CD14-positive monocyte (primary cell): Measurements from ENCODE around the gene EZH1. TPM values are rescaled to one million over a fixed set of nuclear protein-coding genes. Genes with fewer than 3 reads are reported as not detected.

Source experiments
- DNase-seq, 3 donors: peaks; one replicate each; pipeline ENCODE4 v3.0.0-alpha.2; 2011 to 2022
- H2AFZ ChIP-seq: 2 replicates; pipeline ENCODE4 v1.6.0; 2012; ENCODE audit warnings: mild to moderate bottlenecking, low read depth, low read length, inconsistent platforms; ENCODE audit not compliant: insufficient read depth, poor library complexity, severe bottlenecking
- H3K27ac ChIP-seq, 2 donors: 1 replicate in 1 of 2; 2 replicates in 1 of 2; pipeline ENCODE4 v1.5.1; 2012 to 2013; ENCODE audit warnings: low read length in 2 of 2, control low read depth in 1 of 2, inconsistent platforms in 1 of 2, low read depth in 1 of 2, mild to moderate bottlenecking in 1 of 2
- H3K27me3 ChIP-seq, 2 donors: one replicate each; pipeline versions ENCODE4 v1.6.0 to v1.6.1; 2011 to 2013; ENCODE audit warnings: low read length in 2 of 2; ENCODE audit not compliant: control insufficient read depth in 2 of 2, insufficient read depth in 2 of 2
- H3K36me3 ChIP-seq, 2 donors: replicated peaks in 1 of 2; 1 replicate in 1 of 2; 2 replicates in 1 of 2; pipeline versions ENCODE4 v1.5.1 to v1.6.1; 2012 to 2013; ENCODE audit warnings: low read length in 2 of 2, control low read depth in 1 of 2, inconsistent platforms in 1 of 2, mild to moderate bottlenecking in 1 of 2; ENCODE audit not compliant: insufficient read depth in 2 of 2, control insufficient read depth in 1 of 2
- H3K4me1 ChIP-seq, 2 donors: 1 replicate in 1 of 2; 2 replicates in 1 of 2; pipeline versions ENCODE4 v1.5.1 to v1.6.1; 2012 to 2013; ENCODE audit warnings: low read length in 2 of 2, control low read depth in 1 of 2, inconsistent platforms in 1 of 2, mild to moderate bottlenecking in 1 of 2, moderate library complexity in 1 of 2; ENCODE audit not compliant: insufficient read depth in 2 of 2, control insufficient read depth in 1 of 2
- H3K4me2 ChIP-seq: replicated peaks from 2 replicates; pipeline ENCODE3; 2012; ENCODE audit warnings: low read length, moderate library complexity, mild to moderate bottlenecking; ENCODE audit not compliant: poor library complexity, severe bottlenecking; ENCODE audit errors: extremely low read depth
- H3K4me3 ChIP-seq, 3 experiments: fragments of 200-600 bp in 1 of 3; sonication (generic) in 1 of 3; replicated peaks in 1 of 3; 1 replicate in 2 of 3; 2 replicates in 1 of 3; pipeline ENCODE4 v1.5.1; 2011 to 2013; ENCODE audit warnings: low read length in 3 of 3, mild to moderate bottlenecking in 3 of 3, control low read depth in 2 of 3, low read depth in 2 of 3, inconsistent platforms in 1 of 3, moderate library complexity in 1 of 3
- H3K79me2 ChIP-seq: 2 replicates; pipeline ENCODE4 v1.6.0; 2012; ENCODE audit warnings: mild to moderate bottlenecking, control low read depth, inconsistent platforms, low read length, moderate library complexity; ENCODE audit not compliant: insufficient read depth
- H3K9ac ChIP-seq: 2 replicates; pipeline ENCODE4 v1.6.0; 2017; ENCODE audit warnings: low read length, mild to moderate bottlenecking; ENCODE audit not compliant: insufficient read depth, poor library complexity, severe bottlenecking
- H3K9me3 ChIP-seq, 2 donors: replicated peaks in 1 of 2; 1 replicate in 1 of 2; 2 replicates in 1 of 2; pipeline versions ENCODE4 v1.5.1 to v1.6.1; 2012 to 2013; ENCODE audit warnings: low read length in 2 of 2, control low read depth in 1 of 2; ENCODE audit not compliant: control insufficient read depth in 1 of 2, insufficient read depth in 1 of 2
- H4K20me1 ChIP-seq: 2 replicates; pipeline ENCODE4 v1.6.0; 2012; ENCODE audit warnings: mild to moderate bottlenecking, low read length, control low read depth, moderate library complexity; ENCODE audit not compliant: insufficient read depth
- H3K27ac Mint-ChIP-seq, 7 donors: one replicate each; pipeline ENCODE4 v1.8.0; 2020; ENCODE audit warnings: mild to moderate bottlenecking in 7 of 7, mixed read lengths in 7 of 7, moderate library complexity in 6 of 7, inconsistent platforms in 2 of 7
- H3K27me3 Mint-ChIP-seq, 3 donors: one replicate each; pipeline ENCODE4 v1.8.0; 2021 to 2022; ENCODE audit warnings: low read depth in 3 of 3, mild to moderate bottlenecking in 3 of 3, mixed read lengths in 3 of 3, moderate library complexity in 3 of 3, inconsistent platforms in 1 of 3
- H3K36me3 Mint-ChIP-seq, 2 donors: one replicate each; pipeline ENCODE4 v1.8.0; 2020; ENCODE audit warnings: mixed read lengths in 2 of 2, inconsistent platforms in 1 of 2, mild to moderate bottlenecking in 1 of 2
- H3K4me1 Mint-ChIP-seq: one replicate; pipeline ENCODE4 v1.8.0; 2020; ENCODE audit warnings: mild to moderate bottlenecking, mixed read lengths
- H3K4me3 Mint-ChIP-seq, 2 donors: one replicate each; pipeline ENCODE4 v1.8.0; 2020; ENCODE audit warnings: mild to moderate bottlenecking in 2 of 2, mixed read lengths in 2 of 2, moderate library complexity in 1 of 2
- H3K9me3 Mint-ChIP-seq, 7 donors: one replicate each; pipeline ENCODE4 v1.8.0; 2020 to 2022; ENCODE audit warnings: mixed read lengths in 7 of 7, mild to moderate bottlenecking in 6 of 7, moderate library complexity in 6 of 7, inconsistent platforms in 2 of 7
- WGBS: methylation state at CpG from one replicate; pipeline ENCODE4 v1.1.5; 2013; ENCODE audit warnings: missing lambda C conversion rate; ENCODE audit not compliant: insufficient coverage; 5-methylcytosine and 5-hydroxymethylcytosine counted together
- intact Hi-C, 2 donors: fragments of 100-400 bp; cut with micrococcal nuclease; formaldehyde crosslinking; loops; one replicate each; pipeline versions ENCODE4 v1.15.0 to v1.15.1; 2023
- polyA plus RNA-seq, 3 donors: library from polyadenylated mRNA; depleted of rRNA in 1 of 3; unstranded in 2 of 3; stranded (reverse) in 1 of 3; fragments of 300-500 nt in 2 of 3; fragments of >200 nt in 1 of 3; fragmentation: Illumina TruSeq in 2 of 3; gene quantifications; 1 replicate in 2 of 3; 2 replicates in 1 of 3; pipeline ENCODE4 v1.2.3, GENCODE V29; 2012 to 2021
- TF ChIP-seq, protein P1 (sequence below): fragments of 200-600 bp; IDR thresholded peaks from one replicate; pipeline ENCODE4 v1.8.0; 2022; ENCODE audit warnings: antibody characterized with exemption, mild to moderate bottlenecking

Gene EZH1
- polyA plus RNA-seq, 3 donors = 12.3 to 169 (median 17.8) TPM

DNA sequence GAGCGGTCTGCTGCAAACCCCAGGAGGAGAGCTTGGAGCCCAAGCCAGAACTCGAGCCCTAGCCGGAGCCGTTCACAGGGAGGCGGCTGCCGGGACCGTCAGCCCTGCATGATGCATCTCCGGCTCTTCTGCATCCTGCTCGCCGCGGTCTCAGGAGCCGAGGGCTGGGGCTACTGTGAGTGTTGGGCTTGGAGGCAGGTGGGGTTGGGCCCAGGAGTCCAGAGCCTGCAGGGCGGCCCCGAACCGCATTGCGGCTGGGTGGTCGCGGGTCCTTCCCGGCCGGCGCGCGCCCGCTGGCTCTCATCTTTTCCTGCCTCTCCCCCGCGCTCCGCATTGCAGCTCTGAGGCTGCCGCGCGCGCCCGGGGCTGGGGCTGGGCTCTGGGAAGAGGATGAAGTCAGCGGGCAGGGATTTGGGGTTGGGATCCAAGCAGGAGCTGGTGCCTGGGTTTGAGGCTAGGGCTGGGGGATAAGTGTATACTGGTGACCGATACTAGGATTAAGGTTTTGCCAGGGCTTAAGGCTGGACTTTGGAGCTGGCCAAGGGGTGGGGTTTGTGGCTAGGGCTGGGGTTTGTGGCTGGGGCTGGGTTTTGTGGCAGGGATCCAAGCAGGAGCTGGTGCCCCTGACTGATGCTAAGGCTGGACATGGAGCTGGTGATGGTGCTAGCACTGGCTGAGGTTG, 62.0 kb downstream of the EZH1 start:
- no peak overlapping the region for H3K27ac ChIP-seq
- peaks cover 26 to 34% of the 10 kb centered on the region in 2 donors for H3K27me3 ChIP-seq
- peak overlapping the region; percentile 45 for H3K4me2 ChIP-seq
- Mint-ChIP-seq H3K4me1 (peaks cover 47% of the 10 kb centered on the region), H3K27me3 (peaks cover 39 to 62% (median 48%) of the 10 kb centered on the region in 3 donors), H3K36me3 (peaks cover 8 to 10% of the 10 kb centered on the region in 2 donors), H3K9me3 (peaks cover 6 to 31% (median 17%) of the 10 kb centered on the region in 7 donors), H3K4me3 (peak overlapping the region; percentile 60 to 84), H3K27ac (peak overlapping the region in 2 of 7 donors; percentile 37 to 66)
- TF ChIP-seq, protein P1, sequence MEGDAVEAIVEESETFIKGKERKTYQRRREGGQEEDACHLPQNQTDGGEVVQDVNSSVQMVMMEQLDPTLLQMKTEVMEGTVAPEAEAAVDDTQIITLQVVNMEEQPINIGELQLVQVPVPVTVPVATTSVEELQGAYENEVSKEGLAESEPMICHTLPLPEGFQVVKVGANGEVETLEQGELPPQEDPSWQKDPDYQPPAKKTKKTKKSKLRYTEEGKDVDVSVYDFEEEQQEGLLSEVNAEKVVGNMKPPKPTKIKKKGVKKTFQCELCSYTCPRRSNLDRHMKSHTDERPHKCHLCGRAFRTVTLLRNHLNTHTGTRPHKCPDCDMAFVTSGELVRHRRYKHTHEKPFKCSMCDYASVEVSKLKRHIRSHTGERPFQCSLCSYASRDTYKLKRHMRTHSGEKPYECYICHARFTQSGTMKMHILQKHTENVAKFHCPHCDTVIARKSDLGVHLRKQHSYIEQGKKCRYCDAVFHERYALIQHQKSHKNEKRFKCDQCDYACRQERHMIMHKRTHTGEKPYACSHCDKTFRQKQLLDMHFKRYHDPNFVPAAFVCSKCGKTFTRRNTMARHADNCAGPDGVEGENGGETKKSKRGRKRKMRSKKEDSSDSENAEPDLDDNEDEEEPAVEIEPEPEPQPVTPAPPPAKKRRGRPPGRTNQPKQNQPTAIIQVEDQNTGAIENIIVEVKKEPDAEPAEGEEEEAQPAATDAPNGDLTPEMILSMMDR = no peak
- no peak overlapping the region for H3K9ac ChIP-seq
- WGBS = 2% methylated on average over 32 of the region's 34 CpGs
- peaks cover 42 to 52% of the 10 kb centered on the region in 2 donors for H3K4me1 ChIP-seq
- peak in 1 of 3 donors; percentile 22 for DNase-seq
- no peak overlapping the region for H2AFZ ChIP-seq
- peaks cover 6 to 14% of the 10 kb centered on the region in 2 donors for H3K9me3 ChIP-seq
- H3K4me3 ChIP-seq = peak overlapping the region in 1 of 3 experiments; percentile 42
- H3K79me2 ChIP-seq = no peaks in the 10 kb centered on the region
- H4K20me1 ChIP-seq = no peaks in the 10 kb centered on the region
- H3K36me3 ChIP-seq = no peaks in the 10 kb centered on the region
- intact Hi-C loops = loop anchor here in 1 of 2 donors (5.0 kb wide), 1 partner anchor 106 kb away; the partner anchor contains the start of gene PSMC3IP

DNA sequence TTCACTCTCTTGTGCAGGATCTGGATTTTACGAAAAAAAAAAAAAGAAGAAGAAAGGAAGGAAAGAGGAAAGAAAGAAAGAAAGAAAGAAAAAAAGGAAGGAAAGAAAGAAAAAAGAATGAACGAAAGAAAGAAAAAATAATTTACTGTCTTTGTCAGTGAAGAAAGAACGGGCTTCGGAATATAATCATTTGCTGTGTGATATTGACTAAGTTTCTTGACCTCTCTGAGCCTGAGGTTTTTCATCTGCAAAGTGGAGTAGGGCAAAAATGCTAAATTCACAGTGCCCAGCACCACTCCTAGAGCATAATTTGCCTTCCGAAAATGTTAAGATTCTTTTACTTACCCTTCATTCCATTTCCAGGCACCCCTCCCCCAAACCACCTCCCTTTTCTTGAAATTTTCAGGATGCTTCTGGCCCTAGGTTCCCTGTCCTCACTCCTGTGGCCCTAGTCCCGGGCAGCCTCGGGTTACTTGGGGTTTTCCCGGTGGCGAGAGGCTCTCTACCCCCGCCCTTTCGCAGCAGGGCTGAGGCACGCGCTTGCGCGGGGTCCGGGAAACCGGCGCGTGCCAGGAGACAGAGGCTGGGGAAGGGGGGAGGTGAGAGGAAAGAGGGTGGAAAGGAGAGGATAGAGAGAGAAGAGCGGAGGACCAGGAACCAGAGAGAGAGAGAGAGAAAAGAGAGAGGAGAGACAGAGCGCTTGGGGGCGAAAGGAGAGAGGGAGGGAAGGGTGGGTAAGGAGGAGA, 62.7 kb downstream of the EZH1 start, which contains the start of gene CNTNAP1:
CNTNAP1 (plus strand) TSS at position 556 of the 746 bp plus-strand sequence. CDS start 299 bp downstream, outside the sequence.
- H3K36me3 Mint-ChIP-seq = peaks cover 8 to 10% of the 10 kb centered on the region in 2 donors
- Histone ChIP-seq H3K27me3 (peaks cover 26 to 34% of the 10 kb centered on the region in 2 donors), H4K20me1 (no peaks in the 10 kb centered on the region), H3K27ac (no peak within 1 kb of the TSS), H3K36me3 (no peaks in the 10 kb centered on the region), H3K9ac (no peak within 1 kb of the TSS), H3K9me3 (peaks cover 6 to 14% of the 10 kb centered on the region in 2 donors), H3K79me2 (no peaks in the 10 kb centered on the region), H3K4me2 (peak within 1 kb of the TSS; percentile 45), H3K4me1 (peaks cover 49 to 59% of the 10 kb centered on the region in 2 donors), H2AFZ (peak within 1 kb of the TSS; percentile 59), H3K4me3 (peak within 1 kb of the TSS in 1 of 3 experiments; percentile 42)
- 9% methylated on average over 18 of the region's 22 CpGs for WGBS
- peaks cover 55% of the 10 kb centered on the region for H3K4me1 Mint-ChIP-seq
- H3K27ac Mint-ChIP-seq = peak within 1 kb of the TSS in 3 of 7 donors; percentile 37 to 85 (median 66)
- intact Hi-C loops = loop anchor here in 1 of 2 donors (5.0 kb wide), 1 partner anchor 105 kb away; the partner anchor contains the start of gene PSMC3IP
- peaks cover 39 to 62% (median 48%) of the 10 kb centered on the region in 3 donors for H3K27me3 Mint-ChIP-seq
- TF ChIP-seq, protein P1 = no peak
- H3K4me3 Mint-ChIP-seq = peak within 1 kb of the TSS; percentile 60 to 84
- DNase-seq = peak in 1 of 3 donors; percentile 63
- peaks cover 6 to 31% (median 17%) of the 10 kb centered on the region in 7 donors for H3K9me3 Mint-ChIP-seq
